RKO (cell line): ENCODE data around the gene TARP.
"Not testable (repeated sequence)": the region's sequence is repeated elsewhere in the genome, so short reads cannot be mapped to it uniquely, and the experiment has no call there.

ENCODE experiments used
- DNase-seq: peaks from one replicate; pipeline ENCODE4 v3.0.0-alpha.2; 2016; ENCODE audit warnings: low spot score

Gene TARP

GRCh38 chr7:38262026-38262425, 11.4 kb downstream of the TARP start:
- not testable (repeated sequence) for DNase-seq

GRCh38 chr7:38261601-38262000, 11.8 kb downstream of the TARP start:
- not testable (repeated sequence) for DNase-seq

GRCh38 chr7:38259157-38259556, 14.3 kb downstream of the TARP start:
- DNase-seq, result not testable (repeated sequence)

GRCh38 chr7:38257350-38257677, 16.1 kb downstream of the TARP start:
- no peak for DNase-seq

GRCh38 chr7:38249849-38250248, 23.6 kb downstream of the TARP start:
- not testable (repeated sequence) for DNase-seq

- DNase-seq, result no peak
Measured at GRCh38 chr7:38248069-38248567, 25.3 kb downstream of the TARP start.

GRCh38 chr7:38245409-38245977, 27.9 kb downstream of the TARP start:
- no peak for DNase-seq

GRCh38 chr7:38244516-38244915, 28.9 kb downstream of the TARP start:
- no peak for DNase-seq

- not testable (repeated sequence) for DNase-seq
Measured at GRCh38 chr7:38243345-38243744, 30.1 kb downstream of the TARP start.

- no peak for DNase-seq
Measured at GRCh38 chr7:38242814-38243213, 30.6 kb downstream of the TARP start.

GRCh38 chr7:38241071-38241470, 32.4 kb downstream of the TARP start:
- no peak for DNase-seq

- not testable (repeated sequence) for DNase-seq
Measured at GRCh38 chr7:38239129-38239528, 34.3 kb downstream of the TARP start.

- no peak for DNase-seq
Measured at GRCh38 chr7:38235606-38236005, 37.8 kb downstream of the TARP start.

GRCh38 chr7:38234759-38235158, 38.7 kb downstream of the TARP start:
- DNase-seq, result not testable (repeated sequence)

GRCh38 chr7:38232502-38233366, 40.7 kb downstream of the TARP start:
- no peak for DNase-seq

- no peak for DNase-seq
Measured at GRCh38 chr7:38229884-38230642, 43.4 kb downstream of the TARP start.

- no peak for DNase-seq
Measured at GRCh38 chr7:38229386-38229785, 44.0 kb downstream of the TARP start.

- no peak for DNase-seq
Measured at GRCh38 chr7:38224392-38224791, 49.0 kb downstream of the TARP start.

- DNase-seq, result no peak
Measured at GRCh38 chr7:38223306-38223705, 50.1 kb downstream of the TARP start.

GRCh38 chr7:38222481-38223096, 50.8 kb downstream of the TARP start:
- peak; percentile 49 for DNase-seq

- DNase-seq, result no peak
Measured at GRCh38 chr7:38220452-38220851, 53.0 kb downstream of the TARP start.

GRCh38 chr7:38217672-38218071, 55.8 kb downstream of the TARP start:
- no peak for DNase-seq
